Endothelial cell of umbilical vein (primary cell): ENCODE data around the gene SPAG6. TPM values are rescaled to one million over a fixed set of nuclear protein-coding genes. Genes with fewer than 3 reads are reported as not detected.

ENCODE experiments used
- BruUV-seq: library from RNA; stranded (reverse); fragments of 400-500 nt; replicated peaks from 2 replicates; lab custom pipeline; 2021; lab: Mats Ljungman, UMichigan
- CTCF ChIA-PET: fragments of 300-600, 350-600 bp; sonication (Branson Sonifier 250); formaldehyde crosslinking; loops from one replicate; lab custom pipeline; 2021; ENCODE audit warnings: antibody characterized with exemption, inconsistent platforms; lab: Charles Lee
- POLR2A ChIA-PET: fragments of 300-600, 350-600 bp; sonication (Branson Sonifier 250); formaldehyde crosslinking; loops from one replicate; lab custom pipeline; 2021; ENCODE audit warnings: antibody characterized with exemption, inconsistent platforms; lab: Charles Lee
- DNase-seq: peaks from one replicate; pipeline ENCODE4 v3.0.0-alpha.2; 2011; ENCODE audit warnings: low read depth, low spot score
- FAIRE-seq: peaks from 2 replicates; lab custom pipeline; 2011; peaks lifted over from hg19 to GRCh38; lab: Jason Lieb, UNC
- H2AFZ ChIP-seq: 2 replicates; pipeline ENCODE4 v1.6.0; 2012; ENCODE audit warnings: low read depth, low read length, control low read depth, inconsistent platforms
- H3K27ac ChIP-seq: 2 replicates; pipeline ENCODE4 v1.5.1; 2011; ENCODE audit warnings: low read depth, mild to moderate bottlenecking, control low read depth, low read length, moderate library complexity; ENCODE audit not compliant: insufficient read depth
- H3K27me3 ChIP-seq, 2 experiments: 2 replicates each; pipeline versions ENCODE4 v1.6.0 to v1.6.1; 2011; ENCODE audit warnings: low read length in 2 of 2, mixed read lengths in 1 of 2; ENCODE audit not compliant: control insufficient read depth in 2 of 2, insufficient read depth in 2 of 2
- H3K36me3 ChIP-seq, 2 experiments: 2 replicates in 1 of 2; 3 replicates in 1 of 2; pipeline ENCODE4 v1.5.1; 2011; ENCODE audit warnings: low read length in 2 of 2, mild to moderate bottlenecking in 1 of 2, moderate library complexity in 1 of 2; ENCODE audit not compliant: control insufficient read depth in 2 of 2, insufficient read depth in 2 of 2; ENCODE audit errors: extremely low read depth in 1 of 2
- H3K4me1 ChIP-seq: 3 replicates; pipeline ENCODE4 v1.5.1; 2011; ENCODE audit warnings: mild to moderate bottlenecking, low read length; ENCODE audit not compliant: control insufficient read depth, insufficient read depth; ENCODE audit errors: extremely low read depth
- H3K4me2 ChIP-seq: 2 replicates; pipeline ENCODE4 v1.6.1; 2011; ENCODE audit warnings: low read length, control low read depth, mixed read lengths; ENCODE audit not compliant: insufficient read depth
- H3K4me3 ChIP-seq, 3 experiments: fragments of 200-600 bp in 1 of 3; sonication (generic), shearing (Covaris generic) in 1 of 3; replicated peaks in 1 of 3; 2 replicates each; pipeline ENCODE4 v1.5.1; 2011 to 2016; ENCODE audit warnings: control low read depth in 3 of 3, low read length in 3 of 3, mild to moderate bottlenecking in 2 of 3, inconsistent platforms in 1 of 3, low read depth in 1 of 3, moderate library complexity in 1 of 3; ENCODE audit not compliant: insufficient read depth in 1 of 3
- H3K79me2 ChIP-seq: 2 replicates; pipeline ENCODE4 v1.6.0; 2012; ENCODE audit warnings: low read length, inconsistent platforms; ENCODE audit not compliant: control insufficient read depth, insufficient read depth
- H3K9ac ChIP-seq: replicated peaks from 2 replicates; pipeline ENCODE3; 2011; ENCODE audit warnings: low read length, control low read depth; ENCODE audit not compliant: insufficient read depth; ENCODE audit errors: extremely low read depth
- H3K9me1 ChIP-seq: replicated peaks from 3 replicates; pipeline ENCODE4 v1.6.0; 2011; ENCODE audit warnings: mild to moderate bottlenecking, low read length; ENCODE audit not compliant: control insufficient read depth, insufficient read depth; ENCODE audit errors: extremely low read depth
- H3K9me3 ChIP-seq: replicated peaks from 2 replicates; pipeline ENCODE4 v1.5.1; 2012; ENCODE audit warnings: low read length, inconsistent platforms; ENCODE audit not compliant: control insufficient read depth, insufficient read depth
- H4K20me1 ChIP-seq: replicated peaks from 2 replicates; pipeline ENCODE3; 2011; ENCODE audit warnings: mild to moderate bottlenecking, low read length; ENCODE audit not compliant: control insufficient read depth, insufficient read depth; ENCODE audit errors: extremely low read depth
- CTCF ChIP-seq, 2 donors: IDR thresholded peaks; 1 replicate in 1 of 2; 2 replicates in 1 of 2; pipeline ENCODE4 v1.5.1; 2011; ENCODE audit warnings: low read length in 2 of 2, mild to moderate bottlenecking in 2 of 2, moderate library complexity in 2 of 2, control low read depth in 1 of 2, inconsistent platforms in 1 of 2, low read depth in 1 of 2; ENCODE audit not compliant: insufficient read depth in 1 of 2; ENCODE audit errors: extremely low read depth in 1 of 2
- EZH2 ChIP-seq: IDR thresholded peaks from 2 replicates; pipeline ENCODE4 v1.6.1; 2012; ENCODE audit warnings: borderline replicate concordance, low read depth, mild to moderate bottlenecking, moderate library complexity, low read length, inconsistent platforms; ENCODE audit not compliant: severe bottlenecking
- FOS ChIP-seq: IDR thresholded peaks from 2 replicates; pipeline ENCODE4 v1.6.1; 2011; ENCODE audit warnings: mild to moderate bottlenecking, low read length, moderate library complexity, borderline replicate concordance; ENCODE audit not compliant: insufficient read depth
- GATA2 ChIP-seq: IDR thresholded peaks from 2 replicates; pipeline ENCODE4 v1.7.0; 2011; ENCODE audit warnings: low read depth, mild to moderate bottlenecking, moderate library complexity, mixed read lengths, low read length; ENCODE audit not compliant: insufficient read length, insufficient read depth
- JUN ChIP-seq: IDR thresholded peaks from 2 replicates; pipeline ENCODE4 v1.6.1; 2011; ENCODE audit warnings: borderline replicate concordance, low read depth; ENCODE audit not compliant: insufficient read length, insufficient read depth
- MAX ChIP-seq: IDR thresholded peaks from 2 replicates; pipeline ENCODE4 v1.6.1; 2011; ENCODE audit not compliant: insufficient read depth, insufficient read length
- MYC ChIP-seq: IDR thresholded peaks from one replicate; pipeline ENCODE4 v1.6.1; 2011; ENCODE audit warnings: mild to moderate bottlenecking, low read depth, low read length
- POLR2A ChIP-seq: IDR thresholded peaks from 2 replicates; pipeline ENCODE4 v1.6.1; 2012; ENCODE audit warnings: low read depth, mild to moderate bottlenecking, control low read depth, low read length
- dilution Hi-C: fragments of 300-500 bp; cut with MboI; formaldehyde crosslinking; loops from one replicate; pipeline ENCODE4 v1.15.0; 2019; ENCODE audit warnings: low sequenced_read_pairs; ENCODE audit not compliant: extremely low pct_ligation_motif_present
- intact Hi-C: fragments of 100-400 bp; cut with micrococcal nuclease; formaldehyde crosslinking; loops from one replicate; pipeline ENCODE4 v1.10.0; 2022
- polyA plus RNA-seq, 4 experiments: library from polyadenylated mRNA; depleted of rRNA in 3 of 4; stranded (reverse) in 3 of 4; unstranded in 1 of 4; fragments of >200 nt; gene quantifications; 2 replicates each; pipeline versions ENCODE4 v1.2.1 to v1.2.3, GENCODE V29; 2011 to 2012; ENCODE audit warnings: missing spikeins in 1 of 4
- total RNA-seq: library from RNA; stranded (reverse); gene quantifications from 2 replicates; pipeline ENCODE4 v1.2.3, GENCODE V29; 2021

SPAG6 gene
- total and polyA plus RNA-seq, 2 donors (not counting 3 experiments of a cell fraction or from before 2014, with no cell fraction given) = not detected

GRCh38 chr10:22320591-22321155, 24.6 kb upstream of the SPAG6 start, which contains the start of gene BMI1:
BMI1 (plus strand) TSS chr10:22321099; CDS start chr10:22326450, 5,351 bp downstream.
- H2AFZ ChIP-seq = peak within 1 kb of the TSS; percentile 68
- no peaks in the 10 kb centered on the region for H3K79me2 ChIP-seq
- FAIRE-seq (no peak), DNase-seq (peak; percentile 60)
- H3K27ac ChIP-seq = no peak within 1 kb of the TSS
- H3K9me1 ChIP-seq = no peaks in the 10 kb centered on the region
- intact Hi-C loops (loop anchor here (1.0 to 10.0 kb wide), 4 partner anchors 21 to 796 kb away; partner anchors contain the start of gene SKIDA1), dilution Hi-C loops (no loop called here)
- H3K27me3 ChIP-seq = peaks cover 23 to 32% of the 10 kb centered on the region in 2 experiments
- TF ChIP-seq JUN (no peak), GATA2 (no peak), MYC (no peak), MAX (no peak), CTCF (IDR thresholded peaks at IDR 0.05; ENCODE audit: extremely low read depth in 1 of 2, insufficient read depth in 1 of 2, low read depth in 1 of 2, low read length in 2 of 2) (no peak), FOS (no peak), EZH2 (no peak), POLR2A (peak; percentile 11)
- ChIA-PET CTCF (interaction anchor here (1.0 to 1.6 kb wide), 2 partner anchors 668 to 824 kb away, joined by 4 to 7 read pairs; no protein-coding TSS in a partner anchor), POLR2A (no interaction called here)
- H3K4me1 ChIP-seq = peaks cover 25% of the 10 kb centered on the region
- H3K4me2 ChIP-seq = peak within 1 kb of the TSS; percentile 71
- H3K9ac ChIP-seq = peak within 1 kb of the TSS; percentile 59
- no peaks in the 10 kb centered on the region for H3K9me3 ChIP-seq
- H3K4me3 ChIP-seq = peak within 1 kb of the TSS; percentile 67 to 96 (median 81)
- no peaks in the 10 kb centered on the region for H3K36me3 ChIP-seq
- no TSS peak for BruUV-seq
- H4K20me1 ChIP-seq = peaks cover 10% of the 10 kb centered on the region
